Measurements from ENCODE around the gene ASIC1. TPM values are rescaled to one million over a fixed set of nuclear protein-coding genes. Genes with fewer than 3 reads are reported as not detected.

ASIC1 gene
- 3.5 and 3.6 TPM in 2 replicates for total RNA-seq

DNA sequence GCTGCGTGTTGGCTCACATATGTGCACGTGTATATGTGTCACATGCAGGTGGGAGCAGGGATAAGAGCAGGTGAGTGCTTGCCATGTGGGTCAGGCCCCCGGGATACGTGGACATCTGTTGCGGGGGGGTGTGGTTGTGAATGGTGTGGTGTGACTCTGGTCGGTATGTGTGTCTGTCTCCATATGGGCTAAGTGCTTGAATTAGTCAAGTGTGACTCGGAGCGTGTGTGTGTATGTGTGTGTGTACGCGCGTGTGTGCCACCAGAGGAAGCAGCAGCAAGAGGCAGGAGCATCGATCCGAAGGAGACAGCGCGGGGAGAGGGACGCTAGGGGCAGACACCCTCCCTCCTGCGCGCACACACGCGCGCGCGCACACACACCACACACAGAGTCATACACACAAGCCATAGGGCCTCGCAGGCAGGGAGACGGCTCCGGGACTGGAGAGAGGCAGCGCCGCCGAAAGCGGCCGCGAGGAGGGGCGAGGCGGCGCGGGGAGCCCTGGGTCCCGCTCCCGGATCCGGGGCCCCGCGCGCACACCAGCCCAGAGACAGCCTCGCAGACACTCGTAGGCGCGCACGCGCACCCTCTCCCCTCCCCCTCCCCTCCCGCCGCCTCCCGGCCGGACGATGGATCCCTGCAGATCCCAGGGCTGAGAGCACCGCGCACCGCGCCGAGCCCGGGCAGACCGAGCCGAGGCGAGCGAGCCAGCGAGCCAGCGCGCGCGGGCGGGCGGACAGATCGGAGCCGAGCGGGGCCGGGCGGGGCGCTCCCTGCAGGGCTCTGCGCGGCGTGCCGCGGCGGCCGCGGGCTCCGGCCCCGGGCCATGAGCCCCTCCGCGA is at the start of gene ASIC1:
TSS of gene ASIC1 (plus strand) at position 597 of the 842 bp plus-strand sequence. CDS start 1,171 bp downstream, outside the sequence.

DNA sequence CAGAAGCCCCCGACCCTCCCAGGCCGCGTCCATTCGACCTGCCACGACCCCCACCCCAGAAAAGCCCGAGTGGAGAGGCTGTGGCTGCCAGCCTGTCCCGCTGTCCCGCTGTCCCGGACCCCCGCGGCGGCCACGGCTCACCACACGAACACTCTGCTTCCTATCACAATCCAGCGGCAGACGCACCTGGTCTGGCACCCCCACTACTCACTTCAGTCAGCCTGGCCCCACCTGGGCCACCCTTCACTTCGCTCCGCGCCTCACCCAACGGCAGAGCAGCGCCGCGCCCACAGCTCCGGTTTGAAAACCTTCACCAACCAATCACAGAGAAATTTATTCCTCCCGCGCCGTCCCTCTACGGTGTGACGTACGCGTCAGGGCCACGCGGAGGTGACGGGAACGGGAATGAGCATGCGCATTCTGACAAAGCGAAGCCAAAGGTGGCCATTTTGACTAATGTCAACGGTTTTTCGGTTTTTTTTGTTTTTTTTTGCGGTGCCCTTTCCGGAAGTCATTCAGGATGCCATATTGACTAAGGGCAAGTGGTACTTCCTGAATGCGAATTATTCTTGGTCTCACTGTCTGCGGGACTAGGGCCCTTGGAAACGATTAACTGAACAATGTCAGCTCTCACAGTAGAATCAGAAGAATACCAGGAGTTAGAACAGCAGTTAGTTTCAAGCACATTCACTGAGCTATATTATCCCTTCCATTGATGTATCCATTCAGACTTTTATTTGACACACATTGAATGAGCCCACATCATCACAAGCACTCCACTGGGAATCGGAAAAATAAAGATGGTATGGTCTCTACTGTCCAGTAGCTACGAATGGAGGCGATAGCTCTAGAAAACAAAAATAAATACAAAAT is 32.0 kb upstream of the ASIC1 start, which contains the start of gene RACGAP1:
TSS of gene RACGAP1 (minus strand) at position 308 of the 873 bp plus-strand sequence. CDS start 8,779 bp downstream, outside the sequence.

DNA sequence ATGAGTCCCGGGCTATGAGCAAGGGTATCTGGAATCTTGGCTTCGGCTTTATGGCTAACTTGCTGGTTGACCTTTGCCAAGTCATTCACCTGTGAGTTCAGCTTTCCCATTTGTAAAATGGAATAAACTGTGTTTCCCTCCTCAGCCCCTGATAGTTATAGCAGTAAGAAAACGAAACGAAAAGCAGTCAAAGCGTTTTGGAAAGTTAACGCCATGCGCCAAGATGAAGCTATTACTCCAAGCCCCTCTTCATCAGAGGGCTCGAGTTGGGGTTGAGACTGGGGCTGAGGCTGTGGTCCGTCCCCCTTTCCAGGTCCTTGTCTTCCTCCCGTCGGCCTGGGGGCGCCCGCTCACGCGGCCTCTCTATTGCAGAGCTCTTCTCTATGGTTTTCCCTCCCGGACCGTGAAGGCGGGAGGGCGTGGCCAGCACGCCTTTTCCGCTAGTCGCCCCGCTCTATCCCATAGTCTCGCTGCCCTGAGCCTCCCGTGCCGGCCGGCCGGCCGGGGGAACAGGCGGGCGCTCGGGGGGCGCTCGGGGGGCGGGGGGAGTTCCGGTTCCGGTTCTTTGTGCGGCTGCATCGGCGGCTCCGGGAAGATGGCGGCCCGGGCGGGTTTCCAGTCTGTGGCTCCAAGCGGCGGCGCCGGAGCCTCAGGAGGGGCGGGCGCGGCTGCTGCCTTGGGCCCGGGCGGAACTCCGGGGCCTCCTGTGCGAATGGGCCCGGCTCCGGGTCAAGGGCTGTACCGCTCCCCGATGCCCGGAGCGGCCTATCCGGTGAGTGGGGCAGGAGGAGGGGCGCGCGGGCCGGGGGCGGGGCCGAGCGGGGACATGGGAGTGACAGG is 27.6 kb downstream of the ASIC1 start, which contains the start of gene SMARCD1:
TSS of gene SMARCD1 (plus strand) at position 568 of the 840 bp plus-strand sequence. CDS start at position 596, 28 bp downstream.

GRCh38 chr12:50103767-50104321 is 46.4 kb downstream of the ASIC1 start, which contains the start of gene GPD1:
Gene GPD1 (plus strand): TSS chr12:50104008. CDS start chr12:50104051, 43 bp downstream.

DNA sequence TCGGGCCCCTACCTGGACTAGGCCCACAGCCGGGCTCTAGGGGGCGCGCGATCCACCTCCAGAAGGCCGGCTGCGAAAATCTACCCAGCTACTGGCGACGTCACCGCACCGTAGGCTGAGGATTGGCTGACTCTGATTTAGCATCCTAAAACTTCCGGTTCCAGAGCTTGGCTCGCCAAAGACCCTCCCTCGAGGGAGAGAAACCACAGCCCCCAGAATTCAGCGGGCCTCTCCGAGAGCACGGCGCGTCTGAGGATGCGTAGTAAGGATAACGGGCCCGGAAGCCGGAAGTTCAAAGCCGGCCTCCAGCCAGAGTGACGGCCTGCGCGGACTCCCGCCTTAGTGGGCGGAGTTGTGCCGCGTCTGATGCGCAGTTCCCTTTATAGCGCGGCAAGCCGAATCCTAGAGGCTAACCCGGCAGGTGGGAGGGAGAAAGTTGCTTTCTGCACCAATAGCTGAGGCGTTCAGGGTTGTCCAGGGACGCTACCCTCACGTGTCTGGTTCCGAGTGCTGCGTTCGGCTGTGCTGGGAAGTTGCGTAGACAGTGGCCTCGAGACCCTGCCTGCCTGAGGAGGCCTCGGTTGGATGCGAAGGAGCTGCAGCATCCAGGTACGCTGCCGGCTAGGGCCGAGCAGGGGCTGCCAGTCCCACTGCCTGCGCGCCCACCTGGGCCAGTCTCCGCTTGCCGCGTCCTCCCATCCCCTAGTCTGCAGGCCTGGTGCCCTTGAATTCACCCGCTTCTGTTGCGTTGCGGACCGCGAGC is 54.5 kb downstream of the ASIC1 start, which contains the start of gene COX14:
TSS of gene COX14 (plus strand) at position 544 of the 763 bp plus-strand sequence. CDS start 7,808 bp downstream, outside the sequence.

Other genes starting within 250 kb of the ASIC1 start
- gene NCKAP5L, start 229.2 kb upstream of the ASIC1 start, total RNA-seq: 16.7 and 21.8 TPM in 2 replicates
- gene BCDIN3D, start 214.5 kb upstream of the ASIC1 start, total RNA-seq: 3.0 and 4.2 TPM in 2 replicates
- 3.7 and 8.3 TPM in 2 replicates for gene FAIM2, start 153.7 kb upstream of the ASIC1 start, total RNA-seq
- 0.07 TPM in 1 of 2 replicates, not detected in the other for gene AQP2, start 106.9 kb upstream of the ASIC1 start, total RNA-seq
- gene AQP5, start 95.7 kb upstream of the ASIC1 start, total RNA-seq: 0.23 and 0.52 TPM in 2 replicates
- 0.10 and 0.20 TPM in 2 replicates for gene AQP6, start 84.6 kb upstream of the ASIC1 start, total RNA-seq
- 14.5 and 28.6 TPM in 2 replicates for gene RACGAP1, start 32.1 kb upstream of the ASIC1 start, total RNA-seq
- gene SMARCD1, start 27.7 kb downstream of the ASIC1 start, total RNA-seq: 31.9 and 37.6 TPM in 2 replicates
- gene GPD1, start 46.4 kb downstream of the ASIC1 start, total RNA-seq: 0.13 and 0.20 TPM in 2 replicates
- 22.1 and 24.4 TPM in 2 replicates for gene COX14, start 54.6 kb downstream of the ASIC1 start, total RNA-seq
- 72.0 and 77.0 TPM in 2 replicates for gene CERS5, start 109.8 kb downstream of the ASIC1 start, total RNA-seq
- 102 and 123 TPM in 2 replicates for gene LIMA1, start 225.9 kb downstream of the ASIC1 start, total RNA-seq